ENCODE data around the gene CABCOCO1. TPM values are rescaled to one million over a fixed set of nuclear protein-coding genes. Genes with fewer than 3 reads are reported as not detected.

The CABCOCO1 gene
- total and polyA plus RNA-seq, 5 donors = 0.09 to 0.66 TPM; not detected in 3

- Histone ChIP-seq H3K27me3 (ENCODE audit: control insufficient read depth, insufficient read depth) (no peaks in the 10 kb centered on the region), H3K4me1 (ENCODE audit: control insufficient read depth, insufficient read depth, low read length) (no peaks in the 10 kb centered on the region), H3K4me3 (ENCODE audit: low read length) (no peak overlapping the region), H3K9me3 (ENCODE audit: control insufficient read depth, low read length) (no peaks in the 10 kb centered on the region), H3K27ac (ENCODE audit: low read length) (no peak overlapping the region)
- WGBS = 43% methylated on average over 4 of the region's 4 CpGs
- ATAC-seq = peak in 1 of 2 donors; percentile 32
- DNase-seq = no peak
- intact Hi-C loops (cut with DNase I) = no loop called here
Observed at GRCh38 chr10:61786728-61787127, 124.0 kb downstream of the CABCOCO1 start.

DNA sequence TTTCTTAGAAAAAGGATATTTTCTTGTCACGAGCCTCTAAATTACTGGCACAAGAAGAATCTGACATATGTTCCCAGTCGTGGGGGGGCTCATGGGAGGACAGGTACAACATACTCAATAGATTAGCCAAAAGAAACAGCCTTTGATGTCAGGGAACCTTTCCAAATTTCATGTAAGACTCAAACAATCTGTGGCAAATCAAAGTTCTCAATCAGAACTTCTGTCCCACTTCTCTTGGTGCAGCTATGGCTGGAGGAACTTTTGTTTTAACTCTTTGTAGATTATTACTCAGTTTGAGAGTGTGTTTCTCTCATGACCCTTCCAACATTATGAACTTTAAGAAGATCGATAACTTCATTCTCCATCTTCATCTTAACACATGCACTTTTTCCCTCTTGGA lies 124.4 kb downstream of the CABCOCO1 start:
- WGBS = 50% methylated on average over 3 of the region's 3 CpGs
- intact Hi-C loops (cut with DNase I) = no loop called here
- DNase-seq (no peak), ATAC-seq (no peak)
- H3K27ac ChIP-seq (ENCODE audit: low read length) = no peak overlapping the region
- H3K27me3 ChIP-seq (ENCODE audit: control insufficient read depth, insufficient read depth) = no peaks in the 10 kb centered on the region
- H3K4me1 ChIP-seq (ENCODE audit: control insufficient read depth, insufficient read depth, low read length) = no peaks in the 10 kb centered on the region
- no peaks in the 10 kb centered on the region for H3K9me3 ChIP-seq (ENCODE audit: control insufficient read depth, low read length)
- no peak overlapping the region for H3K4me3 ChIP-seq (ENCODE audit: low read length)

- no peaks in the 10 kb centered on the region for H3K9me3 ChIP-seq (ENCODE audit: control insufficient read depth, low read length)
- no peaks in the 10 kb centered on the region for H3K27me3 ChIP-seq (ENCODE audit: control insufficient read depth, insufficient read depth)
- no peak for ATAC-seq
- intact Hi-C loops (cut with DNase I) = no loop called here
- no peaks in the 10 kb centered on the region for H3K4me1 ChIP-seq (ENCODE audit: control insufficient read depth, insufficient read depth, low read length)
- WGBS = 85% methylated on average over 1 of the region's 1 CpG
- H3K27ac ChIP-seq (ENCODE audit: low read length) = no peak overlapping the region
- no peak for DNase-seq
- H3K4me3 ChIP-seq (ENCODE audit: low read length) = no peak overlapping the region
Observed at GRCh38 chr10:61789031-61789430, 126.3 kb downstream of the CABCOCO1 start.

DNA sequence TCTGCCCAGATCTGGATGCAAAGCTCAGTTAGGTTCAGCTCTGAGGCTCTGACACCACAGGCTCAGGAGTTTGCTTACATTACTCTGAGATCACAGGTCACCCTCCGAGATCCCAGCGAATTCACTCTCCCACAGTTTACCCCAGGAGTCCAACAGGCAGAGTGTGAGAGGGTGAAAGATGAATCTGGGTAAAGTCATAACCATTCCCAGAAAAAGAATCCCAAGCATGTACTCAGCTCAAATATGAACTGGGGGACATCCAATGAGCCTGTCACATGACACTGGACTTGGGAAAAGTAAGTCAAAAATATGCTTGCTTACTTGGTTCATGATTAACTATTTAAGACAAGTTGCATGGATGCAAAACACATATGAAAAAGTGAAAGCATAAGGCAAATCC lies 128.5 kb downstream of the CABCOCO1 start:
- Histone ChIP-seq H3K27me3 (ENCODE audit: control insufficient read depth, insufficient read depth) (no peaks in the 10 kb centered on the region), H3K4me3 (ENCODE audit: low read length) (no peak overlapping the region), H3K27ac (ENCODE audit: low read length) (no peak overlapping the region), H3K9me3 (ENCODE audit: control insufficient read depth, low read length) (no peaks in the 10 kb centered on the region), H3K4me1 (ENCODE audit: control insufficient read depth, insufficient read depth, low read length) (no peaks in the 10 kb centered on the region)
- ATAC-seq (no peak), DNase-seq (no peak)
- intact Hi-C loops (cut with DNase I) = no loop called here
- WGBS = 61% methylated on average over 2 of the region's 2 CpGs

- Histone ChIP-seq H3K27me3 (ENCODE audit: control insufficient read depth, insufficient read depth) (no peaks in the 10 kb centered on the region), H3K27ac (ENCODE audit: low read length) (no peak overlapping the region), H3K9me3 (ENCODE audit: control insufficient read depth, low read length) (no peaks in the 10 kb centered on the region), H3K4me3 (ENCODE audit: low read length) (no peak overlapping the region), H3K4me1 (ENCODE audit: control insufficient read depth, insufficient read depth, low read length) (no peaks in the 10 kb centered on the region)
- intact Hi-C loops (cut with DNase I) = no loop called here
- WGBS = 96% methylated on average over 1 of the region's 1 CpG
- ATAC-seq (no peak), DNase-seq (no peak)
Observed at GRCh38 chr10:61792097-61792716, 129.5 kb downstream of the CABCOCO1 start.

- no peak for ATAC-seq
- 91% methylated on average over 1 of the region's 1 CpG for WGBS
- no peaks in the 10 kb centered on the region for H3K9me3 ChIP-seq (ENCODE audit: control insufficient read depth, low read length)
- no peak overlapping the region for H3K27ac ChIP-seq (ENCODE audit: low read length)
- H3K4me3 ChIP-seq (ENCODE audit: low read length) = no peak overlapping the region
- no peaks in the 10 kb centered on the region for H3K4me1 ChIP-seq (ENCODE audit: control insufficient read depth, insufficient read depth, low read length)
- no peak for DNase-seq
- intact Hi-C loops (cut with DNase I) = no loop called here
- H3K27me3 ChIP-seq (ENCODE audit: control insufficient read depth, insufficient read depth) = no peaks in the 10 kb centered on the region
Observed at GRCh38 chr10:61792921-61793320, 130.2 kb downstream of the CABCOCO1 start.

DNA sequence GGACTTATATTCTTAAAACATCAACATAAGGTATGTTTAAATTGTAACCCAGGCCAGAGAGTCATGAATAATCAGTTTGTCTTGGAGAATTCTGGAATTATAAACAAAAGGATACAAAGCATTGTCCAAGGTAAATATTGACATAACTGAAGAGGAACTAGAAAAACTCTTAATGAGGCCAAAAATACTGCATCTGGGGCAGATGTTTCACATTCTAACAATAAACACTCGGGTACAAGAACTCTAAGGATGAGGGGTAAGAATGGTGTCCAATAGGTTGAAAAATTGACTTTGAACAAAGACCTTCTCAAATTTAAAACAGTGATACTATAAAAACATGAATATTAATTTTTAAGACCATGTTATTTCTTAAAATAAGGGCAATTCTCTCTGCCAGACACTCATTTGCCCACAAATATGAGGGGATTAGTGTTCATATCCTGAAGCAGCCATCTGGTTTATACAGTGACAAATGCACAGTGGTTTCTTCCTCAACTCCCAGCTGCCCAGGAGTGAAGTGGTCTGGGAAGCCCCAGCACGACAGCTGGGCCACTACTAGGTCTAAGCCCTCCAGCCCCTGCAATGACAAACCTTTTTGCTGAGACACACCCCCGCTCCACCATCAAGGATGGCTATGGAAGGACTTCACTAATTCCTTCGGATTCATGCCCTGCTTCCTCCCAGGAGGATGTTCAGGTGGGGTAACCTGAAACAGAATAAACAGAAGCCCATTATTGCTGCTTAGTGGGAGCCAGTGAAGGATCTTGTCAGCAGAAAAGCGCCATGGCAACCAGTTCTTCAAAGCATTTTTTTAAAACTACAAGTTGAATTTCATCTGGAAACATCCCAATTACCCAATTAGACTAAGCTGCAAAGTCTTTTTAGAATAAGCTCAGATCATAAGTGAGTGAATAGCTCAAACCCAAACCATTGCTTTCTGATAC lies 131.3 kb downstream of the CABCOCO1 start:
- DNase-seq (peak in 1 of 3 donors; percentile 24), ATAC-seq (no peak)
- H3K27ac ChIP-seq (ENCODE audit: low read length) = no peak overlapping the region
- intact Hi-C loops (cut with DNase I) = no loop called here
- no peak overlapping the region for H3K4me3 ChIP-seq (ENCODE audit: low read length)
- H3K27me3 ChIP-seq (ENCODE audit: control insufficient read depth, insufficient read depth) = no peaks in the 10 kb centered on the region
- WGBS = 74% methylated on average over 5 of the region's 5 CpGs
- H3K9me3 ChIP-seq (ENCODE audit: control insufficient read depth, low read length) = no peaks in the 10 kb centered on the region
- no peaks in the 10 kb centered on the region for H3K4me1 ChIP-seq (ENCODE audit: control insufficient read depth, insufficient read depth, low read length)

DNA sequence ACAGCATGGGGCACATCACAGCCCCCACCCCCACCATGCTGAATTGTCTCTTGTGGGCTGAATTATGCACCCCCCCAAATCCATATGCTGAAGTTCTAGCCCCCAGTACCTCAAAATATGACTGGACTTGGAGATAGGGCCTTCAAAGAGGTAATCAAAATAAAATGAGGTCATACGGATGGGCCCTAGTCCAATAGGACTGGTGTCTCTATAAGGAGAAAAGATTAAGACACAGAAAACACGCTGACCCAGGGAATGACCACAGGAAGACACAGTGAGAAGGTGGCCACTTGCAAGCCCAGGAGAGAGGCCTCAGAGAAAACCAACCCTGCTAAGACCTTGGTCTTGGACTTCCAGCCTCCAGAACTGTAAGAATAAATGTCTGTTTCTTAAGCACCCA lies 132.4 kb downstream of the CABCOCO1 start:
- no peaks in the 10 kb centered on the region for H3K9me3 ChIP-seq (ENCODE audit: control insufficient read depth, low read length)
- DNase-seq (no peak), ATAC-seq (no peak)
- no peak overlapping the region for H3K4me3 ChIP-seq (ENCODE audit: low read length)
- intact Hi-C loops (cut with DNase I) = no loop called here
- no peaks in the 10 kb centered on the region for H3K27me3 ChIP-seq (ENCODE audit: control insufficient read depth, insufficient read depth)
- 86% methylated on average over 2 of the region's 2 CpGs for WGBS
- H3K27ac ChIP-seq (ENCODE audit: low read length) = no peak overlapping the region
- H3K4me1 ChIP-seq (ENCODE audit: control insufficient read depth, insufficient read depth, low read length) = no peaks in the 10 kb centered on the region

DNA sequence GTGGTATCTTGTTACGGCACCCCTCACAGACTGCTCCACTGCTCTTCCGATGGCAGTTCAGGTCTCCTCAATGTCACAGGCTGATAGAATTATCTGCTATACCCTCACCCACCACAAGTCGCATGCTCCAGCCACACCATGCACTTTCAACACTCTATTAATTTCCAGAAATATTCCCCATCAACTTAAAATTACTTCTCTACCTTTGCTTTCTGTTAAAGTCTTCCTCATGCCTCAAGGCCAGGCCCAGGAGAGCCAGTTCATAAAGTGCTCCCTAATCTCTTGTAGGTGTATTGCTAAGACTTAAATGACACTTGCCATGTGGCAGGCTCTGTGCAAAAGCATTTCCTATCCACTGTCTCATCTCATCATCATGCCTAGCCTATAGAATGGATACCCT lies 132.8 kb downstream of the CABCOCO1 start:
- Histone ChIP-seq H3K4me1 (ENCODE audit: control insufficient read depth, insufficient read depth, low read length) (no peaks in the 10 kb centered on the region), H3K27me3 (ENCODE audit: control insufficient read depth, insufficient read depth) (no peaks in the 10 kb centered on the region), H3K27ac (ENCODE audit: low read length) (no peak overlapping the region), H3K4me3 (ENCODE audit: low read length) (no peak overlapping the region), H3K9me3 (ENCODE audit: control insufficient read depth, low read length) (no peaks in the 10 kb centered on the region)
- ATAC-seq (no peak), DNase-seq (no peak)
- intact Hi-C loops (cut with DNase I) = no loop called here
- 89% methylated on average over 3 of the region's 3 CpGs for WGBS

GRCh38 chr10:61796785-61797184 lies 134.1 kb downstream of the CABCOCO1 start:
- no peaks in the 10 kb centered on the region for H3K4me1 ChIP-seq (ENCODE audit: control insufficient read depth, insufficient read depth, low read length)
- H3K4me3 ChIP-seq (ENCODE audit: low read length) = no peak overlapping the region
- 94% methylated on average over 1 of the region's 1 CpG for WGBS
- DNase-seq (no peak), ATAC-seq (no peak)
- intact Hi-C loops (cut with DNase I) = no loop called here
- no peaks in the 10 kb centered on the region for H3K9me3 ChIP-seq (ENCODE audit: control insufficient read depth, low read length)
- no peaks in the 10 kb centered on the region for H3K27me3 ChIP-seq (ENCODE audit: control insufficient read depth, insufficient read depth)
- H3K27ac ChIP-seq (ENCODE audit: low read length) = no peak overlapping the region

GRCh38 chr10:61797304-61798153 lies 134.8 kb downstream of the CABCOCO1 start:
- intact Hi-C loops (cut with DNase I) = no loop called here
- no peak overlapping the region for H3K4me3 ChIP-seq (ENCODE audit: low read length)
- no peaks in the 10 kb centered on the region for H3K27me3 ChIP-seq (ENCODE audit: control insufficient read depth, insufficient read depth)
- DNase-seq (no peak), ATAC-seq (no peak)
- 90% methylated on average over 17 of the region's 17 CpGs for WGBS
- H3K9me3 ChIP-seq (ENCODE audit: control insufficient read depth, low read length) = no peaks in the 10 kb centered on the region
- H3K27ac ChIP-seq (ENCODE audit: low read length) = no peak overlapping the region
- H3K4me1 ChIP-seq (ENCODE audit: control insufficient read depth, insufficient read depth, low read length) = no peaks in the 10 kb centered on the region

Data from right cardiac atrium (tissue), 5 donors.